Neuron (in vitro differentiated cells): ENCODE data around the gene LRRC4C.
"Not testable (repeated sequence)": the region's sequence is repeated elsewhere in the genome, so short reads cannot be mapped to it uniquely, and the experiment has no call there.

Source experiments
- H2AFZ ChIP-seq: one replicate; pipeline ENCODE4 v1.6.1; 2013; ENCODE audit warnings: low read depth, mild to moderate bottlenecking, inconsistent platforms, low read length, moderate library complexity
- H3K27me3 ChIP-seq: one replicate; pipeline ENCODE4 v1.6.1; 2013; ENCODE audit warnings: low read length; ENCODE audit not compliant: insufficient read depth
- H3K36me3 ChIP-seq: one replicate; pipeline ENCODE4 v1.6.1; 2013; ENCODE audit warnings: low read length; ENCODE audit not compliant: insufficient read depth
- H3K4me1 ChIP-seq: one replicate; pipeline ENCODE4 v1.6.1; 2013; ENCODE audit warnings: low read length; ENCODE audit not compliant: insufficient read depth
- H3K4me3 ChIP-seq: 2 replicates; pipeline ENCODE4 v1.5.1; 2013; ENCODE audit warnings: mild to moderate bottlenecking, low read length, moderate library complexity
- H3K9me3 ChIP-seq: one replicate; pipeline ENCODE4 v1.6.1; 2013; ENCODE audit warnings: low read length

Gene LRRC4C

DNA sequence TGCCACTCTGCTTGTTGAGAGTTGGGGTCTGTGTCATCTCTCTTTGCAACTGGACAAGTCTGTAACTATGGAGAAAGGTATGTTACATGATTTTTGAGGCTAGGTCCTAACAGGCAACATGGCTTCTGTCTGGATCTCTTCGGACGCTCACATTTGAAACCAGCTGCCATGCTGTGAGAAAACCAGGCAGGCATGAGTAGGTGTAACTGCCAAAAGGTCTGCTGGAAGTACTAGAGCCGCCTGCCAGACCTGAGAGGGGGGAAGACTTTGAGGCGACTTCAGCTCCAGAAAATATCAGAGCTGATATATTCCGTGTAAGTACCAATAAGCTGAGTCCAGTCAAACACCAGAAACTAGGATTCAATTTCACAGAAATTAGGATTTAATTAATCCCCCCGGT lies 579.5 kb downstream of the LRRC4C start:
- Histone ChIP-seq H3K4me1 (peaks cover 3% of the 10 kb centered on the region), H3K9me3 (no peaks in the 10 kb centered on the region), H3K4me3 (no peak overlapping the region), H3K27me3 (no peaks in the 10 kb centered on the region), H2AFZ (no peak overlapping the region), H3K36me3 (no peaks in the 10 kb centered on the region)

GRCh38 chr11:40877981-40878380 lies 581.5 kb downstream of the LRRC4C start:
- no peak overlapping the region for H3K4me3 ChIP-seq
- no peaks in the 10 kb centered on the region for H3K27me3 ChIP-seq
- no peaks in the 10 kb centered on the region for H3K4me1 ChIP-seq
- H3K9me3 ChIP-seq: no peaks in the 10 kb centered on the region
- H3K36me3 ChIP-seq: no peaks in the 10 kb centered on the region
- no peak overlapping the region for H2AFZ ChIP-seq

- Histone ChIP-seq H3K4me1 (no peaks in the 10 kb centered on the region), H2AFZ (no peak overlapping the region), H3K27me3 (no peaks in the 10 kb centered on the region), H3K9me3 (no peaks in the 10 kb centered on the region), H3K36me3 (no peaks in the 10 kb centered on the region), H3K4me3 (no peak overlapping the region)
These were observed 582.2 kb downstream of the LRRC4C start for GRCh38 chr11:40877256-40877655.

DNA sequence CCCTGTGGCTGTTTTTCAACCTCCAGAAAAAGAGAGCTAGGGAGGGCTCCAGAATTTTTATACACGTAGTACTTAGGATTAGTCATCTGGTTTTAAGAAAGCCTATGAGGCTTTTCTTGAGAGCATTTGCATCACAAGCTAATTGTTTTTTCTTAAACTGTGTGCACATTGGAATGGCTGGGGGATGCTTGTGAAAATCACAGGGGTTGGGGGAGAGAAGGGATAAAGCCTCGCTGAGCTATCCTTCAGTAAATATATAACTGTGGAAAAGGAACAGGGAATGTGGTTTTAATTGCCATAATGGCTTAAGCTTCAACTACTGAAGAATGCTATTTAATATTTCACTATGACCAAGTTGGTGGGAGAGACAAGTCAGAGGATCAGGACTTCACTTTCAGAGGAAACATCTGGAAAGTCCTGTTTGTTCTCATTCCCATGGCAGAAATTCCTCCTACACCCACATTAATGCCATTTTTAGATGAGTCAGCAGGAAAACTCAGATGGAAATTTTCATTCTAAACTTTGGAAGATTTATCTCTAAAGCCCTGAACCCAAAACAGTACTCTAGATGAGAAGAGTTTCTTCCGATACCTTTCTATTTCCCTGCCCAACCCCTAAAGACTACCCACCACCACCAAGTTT lies 591.3 kb downstream of the LRRC4C start:
- Histone ChIP-seq H3K9me3 (no peaks in the 10 kb centered on the region), H3K27me3 (no peaks in the 10 kb centered on the region), H2AFZ (no peak overlapping the region), H3K36me3 (no peaks in the 10 kb centered on the region), H3K4me3 (no peak overlapping the region), H3K4me1 (peaks cover 12% of the 10 kb centered on the region)

DNA sequence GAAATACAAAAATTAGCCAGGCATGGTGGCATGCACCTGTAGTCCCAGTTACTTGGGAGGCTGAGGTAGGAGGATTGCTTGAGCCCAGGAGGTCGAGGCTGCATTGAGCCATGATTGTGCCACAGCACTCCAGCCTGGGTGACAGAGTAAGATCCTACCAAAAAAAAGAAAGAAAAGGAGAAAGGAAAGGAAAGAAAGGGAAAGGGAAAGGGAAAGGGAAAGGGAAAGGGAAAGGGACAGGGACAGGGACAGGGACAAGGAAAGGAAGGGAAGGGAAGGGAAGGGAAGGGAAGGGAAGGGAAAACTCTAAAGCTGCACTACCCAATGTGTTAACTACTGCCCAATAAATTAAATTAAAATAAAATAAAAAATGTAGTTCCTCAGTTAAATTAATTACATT lies 601.7 kb downstream of the LRRC4C start:
- not testable (repeated sequence) for H3K4me3 ChIP-seq, H3K36me3 ChIP-seq, H3K9me3 ChIP-seq, H3K4me1 ChIP-seq, H3K27me3 ChIP-seq, H2AFZ ChIP-seq

DNA sequence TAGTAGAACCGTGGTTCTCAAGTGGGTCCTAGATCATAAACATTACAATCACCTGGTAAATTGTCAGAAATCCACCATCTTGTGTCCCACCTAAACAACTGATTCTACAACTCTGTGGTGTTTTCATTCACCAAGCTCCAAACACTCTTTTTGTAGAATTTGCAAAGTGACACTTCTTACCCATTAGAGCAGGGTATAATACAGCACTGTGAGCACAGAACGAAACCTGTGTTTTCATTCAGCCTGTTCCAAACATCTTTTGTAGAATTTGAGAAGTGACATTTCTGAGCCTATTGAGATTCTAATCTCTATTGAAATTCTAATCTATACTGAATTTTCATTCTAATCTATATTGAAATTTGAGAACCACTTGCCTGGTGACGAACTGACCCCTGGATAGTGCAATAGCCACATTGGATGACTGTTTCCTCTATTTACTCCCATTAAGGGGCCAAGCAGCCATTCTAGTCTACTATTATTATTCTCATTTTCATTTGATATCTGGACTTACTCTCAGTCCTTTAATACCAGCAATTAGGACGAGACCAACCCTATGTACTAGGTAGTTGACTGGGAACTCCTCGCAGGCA lies 616.6 kb downstream of the LRRC4C start:
- no peaks in the 10 kb centered on the region for H3K9me3 ChIP-seq
- H2AFZ ChIP-seq: no peak overlapping the region
- no peaks in the 10 kb centered on the region for H3K36me3 ChIP-seq
- no peaks in the 10 kb centered on the region for H3K4me1 ChIP-seq
- no peak overlapping the region for H3K4me3 ChIP-seq
- H3K27me3 ChIP-seq: no peaks in the 10 kb centered on the region

DNA sequence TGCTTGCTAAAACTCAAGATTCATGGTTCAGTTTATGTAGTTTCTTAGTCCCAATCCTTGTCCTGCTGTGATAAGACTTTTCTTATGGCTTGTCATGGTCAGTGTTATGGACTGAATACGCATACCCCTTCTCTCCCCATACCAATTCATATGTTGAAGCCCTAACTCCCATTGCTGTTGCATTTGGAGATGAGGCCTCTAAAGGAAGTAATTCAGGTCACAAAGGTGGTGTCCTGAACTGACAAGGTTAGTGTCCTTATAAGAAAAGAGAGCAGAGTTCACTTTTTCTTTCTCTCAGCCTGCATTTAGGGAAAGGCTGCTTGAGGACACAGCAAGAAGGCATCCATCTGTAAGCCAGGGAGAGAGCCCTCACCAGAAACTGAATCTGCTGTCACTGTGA lies 618.2 kb downstream of the LRRC4C start:
- H3K9me3 ChIP-seq: no peaks in the 10 kb centered on the region
- H2AFZ ChIP-seq: no peak overlapping the region
- H3K4me3 ChIP-seq: no peak overlapping the region
- H3K4me1 ChIP-seq: no peaks in the 10 kb centered on the region
- H3K27me3 ChIP-seq: no peaks in the 10 kb centered on the region
- H3K36me3 ChIP-seq: no peaks in the 10 kb centered on the region

DNA sequence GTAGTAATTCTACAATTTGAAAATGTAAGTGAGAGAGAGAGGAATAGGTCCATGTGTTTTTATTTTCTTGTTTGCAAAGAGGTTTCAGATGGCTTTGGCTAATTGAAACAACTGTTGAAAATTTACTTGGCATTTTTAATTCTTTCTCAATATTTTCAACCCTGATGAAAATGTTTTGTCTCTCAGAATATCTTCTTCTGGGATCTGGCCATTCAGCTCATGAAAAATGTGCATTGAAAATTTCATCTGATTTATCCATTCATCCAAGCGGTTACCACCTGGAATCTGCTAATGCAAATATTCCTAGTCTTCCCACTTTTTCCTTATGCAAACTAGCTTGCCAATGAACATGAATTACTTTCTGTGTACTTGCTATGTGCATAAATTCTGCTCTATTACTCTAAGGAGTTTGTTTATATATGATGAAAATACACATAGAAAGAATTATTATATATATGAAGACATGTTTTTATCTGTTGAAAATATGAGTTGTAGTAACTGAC lies 621.2 kb downstream of the LRRC4C start:
- Histone ChIP-seq H3K27me3 (no peaks in the 10 kb centered on the region), H3K4me3 (no peak overlapping the region), H3K4me1 (no peaks in the 10 kb centered on the region), H3K36me3 (no peaks in the 10 kb centered on the region), H2AFZ (no peak overlapping the region), H3K9me3 (no peaks in the 10 kb centered on the region)

GRCh38 chr11:40827116-40827515 lies 632.3 kb downstream of the LRRC4C start:
- H3K4me3 ChIP-seq: no peak overlapping the region
- no peaks in the 10 kb centered on the region for H3K27me3 ChIP-seq
- H3K4me1 ChIP-seq: no peaks in the 10 kb centered on the region
- H3K36me3 ChIP-seq: no peaks in the 10 kb centered on the region
- no peak overlapping the region for H2AFZ ChIP-seq
- no peaks in the 10 kb centered on the region for H3K9me3 ChIP-seq

GRCh38 chr11:40826601-40827000 lies 632.9 kb downstream of the LRRC4C start:
- H3K4me1 ChIP-seq: no peaks in the 10 kb centered on the region
- H3K9me3 ChIP-seq: no peaks in the 10 kb centered on the region
- H2AFZ ChIP-seq: no peak overlapping the region
- H3K36me3 ChIP-seq: no peaks in the 10 kb centered on the region
- H3K4me3 ChIP-seq: no peak overlapping the region
- no peaks in the 10 kb centered on the region for H3K27me3 ChIP-seq

DNA sequence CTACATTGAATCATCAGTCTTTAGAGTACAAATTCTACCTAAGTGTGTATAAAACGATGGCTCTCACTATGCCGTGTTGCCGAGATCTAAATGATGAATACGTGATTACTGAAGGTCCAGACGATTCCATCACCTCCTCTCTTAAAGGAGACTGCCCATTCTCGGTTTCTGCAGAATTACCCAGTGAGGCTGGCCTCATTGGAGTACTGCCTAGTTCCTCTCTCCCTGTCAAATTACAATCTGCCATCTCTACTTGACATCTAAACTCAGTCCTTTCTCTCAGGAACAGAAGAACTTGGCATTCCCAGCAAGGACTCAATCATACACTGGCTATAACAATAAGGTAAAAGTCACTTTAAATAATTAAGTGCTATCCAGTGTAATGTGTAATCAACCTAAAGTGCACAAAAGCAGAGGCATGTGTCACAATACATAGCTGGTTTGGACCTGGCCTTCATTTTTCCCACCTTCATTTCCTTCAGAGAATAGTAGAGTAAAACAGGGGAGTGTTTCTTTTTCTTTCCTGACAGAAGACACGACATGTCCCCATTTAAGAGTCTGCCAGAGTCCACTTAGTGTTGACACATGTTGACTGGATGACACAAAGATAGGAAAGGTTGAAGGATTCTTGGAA lies 634.1 kb downstream of the LRRC4C start:
- Histone ChIP-seq H3K27me3 (no peaks in the 10 kb centered on the region), H3K4me1 (no peaks in the 10 kb centered on the region), H3K9me3 (no peaks in the 10 kb centered on the region), H3K4me3 (no peak overlapping the region), H2AFZ (no peak overlapping the region), H3K36me3 (no peaks in the 10 kb centered on the region)

- H2AFZ ChIP-seq: no peak overlapping the region
- H3K9me3 ChIP-seq: no peaks in the 10 kb centered on the region
- H3K27me3 ChIP-seq: no peaks in the 10 kb centered on the region
- no peaks in the 10 kb centered on the region for H3K36me3 ChIP-seq
- H3K4me1 ChIP-seq: no peaks in the 10 kb centered on the region
- H3K4me3 ChIP-seq: no peak overlapping the region
These were observed 640.2 kb downstream of the LRRC4C start for GRCh38 chr11:40819230-40819629.

- Histone ChIP-seq H3K4me1 (no peaks in the 10 kb centered on the region), H3K9me3 (no peaks in the 10 kb centered on the region), H3K4me3 (no peak overlapping the region), H3K36me3 (no peaks in the 10 kb centered on the region), H2AFZ (no peak overlapping the region), H3K27me3 (no peaks in the 10 kb centered on the region)
These were observed 642.5 kb downstream of the LRRC4C start for GRCh38 chr11:40816976-40817375.
